GM12891 (cell line): ENCODE results near the gene CMSS1.

Experiments used
- DNase-seq: peaks from one replicate; pipeline ENCODE4 v3.0.0; 2011; ENCODE audit warnings: low spot score; ENCODE audit not compliant: insufficient read length
- FAIRE-seq: peaks from 2 replicates; lab custom pipeline; 2011; peaks lifted over from hg19 to GRCh38; lab: Jason Lieb, UNC
- PAX5 ChIP-seq: IDR thresholded peaks from 2 replicates; pipeline ENCODE4 v1.6.1; 2011; ENCODE audit warnings: low read length, moderate library complexity, mild to moderate bottlenecking; ENCODE audit not compliant: insufficient read depth, severe bottlenecking
- POLR2A ChIP-seq: IDR thresholded peaks from 2 replicates; pipeline ENCODE4 v1.6.1; 2011; ENCODE audit warnings: low read depth, low read length, control low read depth
- POLR2AphosphoS5 ChIP-seq: IDR thresholded peaks from 2 replicates; pipeline ENCODE4 v1.6.1; 2011; ENCODE audit warnings: low read depth, low read length, control low read depth
- POU2F2 ChIP-seq: IDR thresholded peaks from 2 replicates; pipeline ENCODE4 v1.6.1; 2011; ENCODE audit warnings: low read depth, mild to moderate bottlenecking, control low read depth, low read length, moderate library complexity
- SPI1 ChIP-seq: IDR thresholded peaks from 2 replicates; pipeline ENCODE4 v1.6.1; 2011; ENCODE audit warnings: low read depth, low read length, control low read depth
- TAF1 ChIP-seq: IDR thresholded peaks from 2 replicates; pipeline ENCODE4 v1.6.1; 2011; ENCODE audit warnings: low read depth, low read length, control low read depth

Gene CMSS1

GRCh38 chr3:100125161-100125938 is 307.7 kb downstream of the CMSS1 start:
- DNase-seq (no peak), FAIRE-seq (no peak)
- TF ChIP-seq SPI1 = no peak
- no peak for TF ChIP-seq PAX5
- no peak for TF ChIP-seq POLR2AphosphoS5
- TF ChIP-seq POU2F2 = no peak
- TF ChIP-seq TAF1 = no peak
- no peak for TF ChIP-seq POLR2A

GRCh38 chr3:100127792-100128191 is 310.1 kb downstream of the CMSS1 start:
- FAIRE-seq = no peak

GRCh38 chr3:100128565-100128964 is 310.9 kb downstream of the CMSS1 start:
- DNase-seq (no peak), FAIRE-seq (no peak)
- no peak for TF ChIP-seq POLR2A
- TF ChIP-seq TAF1 = no peak
- no peak for TF ChIP-seq SPI1
- no peak for TF ChIP-seq PAX5
- TF ChIP-seq POU2F2 = no peak
- TF ChIP-seq POLR2AphosphoS5 = no peak

More at GRCh38 chr3:100127792-100128191, 310.1 kb downstream of the CMSS1 start:
- TF ChIP-seq PAX5 (no peak), POLR2A (no peak), SPI1 (no peak), POLR2AphosphoS5 (no peak), POU2F2 (no peak), TAF1 (no peak)
- no peak for DNase-seq

- FAIRE-seq (no peak), DNase-seq (no peak)
- no peak for TF ChIP-seq TAF1
- TF ChIP-seq SPI1 = no peak
- no peak for TF ChIP-seq PAX5
- TF ChIP-seq POU2F2 = no peak
- TF ChIP-seq POLR2A = no peak
- no peak for TF ChIP-seq POLR2AphosphoS5
Observed at GRCh38 chr3:100129941-100130340, 312.3 kb downstream of the CMSS1 start.

GRCh38 chr3:100131241-100131640 is 313.6 kb downstream of the CMSS1 start:
- TF ChIP-seq POLR2AphosphoS5 (no peak), PAX5 (no peak), POU2F2 (no peak), POLR2A (no peak), TAF1 (no peak), SPI1 (no peak)
- FAIRE-seq (no peak), DNase-seq (no peak)

- no peak for TF ChIP-seq POLR2A
- no peak for TF ChIP-seq SPI1
- no peak for TF ChIP-seq PAX5
- TF ChIP-seq POU2F2 = no peak
- no peak for TF ChIP-seq POLR2AphosphoS5
- TF ChIP-seq TAF1 = no peak
- DNase-seq (no peak), FAIRE-seq (no peak)
Observed at GRCh38 chr3:100136921-100137320, 319.3 kb downstream of the CMSS1 start.

GRCh38 chr3:100140976-100141375 is 323.3 kb downstream of the CMSS1 start:
- FAIRE-seq (no peak), DNase-seq (no peak)
- TF ChIP-seq SPI1 = no peak
- no peak for TF ChIP-seq POU2F2
- no peak for TF ChIP-seq TAF1
- TF ChIP-seq POLR2AphosphoS5 = no peak
- no peak for TF ChIP-seq PAX5
- TF ChIP-seq POLR2A = no peak

GRCh38 chr3:100141586-100141985 is 323.9 kb downstream of the CMSS1 start:
- FAIRE-seq = no peak

GRCh38 chr3:100144255-100144866 is 326.7 kb downstream of the CMSS1 start:
- FAIRE-seq = peak; percentile 54
- TF ChIP-seq POLR2AphosphoS5 (no peak), SPI1 (peak; percentile 90), TAF1 (no peak), PAX5 (no peak), POU2F2 (no peak)
- no peak for DNase-seq

More at GRCh38 chr3:100141586-100141985, 323.9 kb downstream of the CMSS1 start:
- no peak for DNase-seq
- TF ChIP-seq POLR2A (no peak), POLR2AphosphoS5 (no peak), SPI1 (no peak), POU2F2 (no peak), PAX5 (no peak), TAF1 (no peak)

GRCh38 chr3:100149130-100149529 is 331.5 kb downstream of the CMSS1 start:
- no peak for TF ChIP-seq POLR2A
- no peak for TF ChIP-seq TAF1
- no peak for TF ChIP-seq POU2F2
- no peak for TF ChIP-seq POLR2AphosphoS5
- no peak for TF ChIP-seq SPI1
- TF ChIP-seq PAX5 = no peak
- DNase-seq = no peak
- FAIRE-seq = no peak
